Endothelial cell of hepatic sinusoid (primary cell): ENCODE data around the gene ALG3.

Experiments used
- in situ Hi-C: cut with HindIII; loops from 2 replicates; pipeline ENCODE4 v1.10.0; 2017; ENCODE audit warnings: low sequenced_read_pairs

Gene ALG3

DNA sequence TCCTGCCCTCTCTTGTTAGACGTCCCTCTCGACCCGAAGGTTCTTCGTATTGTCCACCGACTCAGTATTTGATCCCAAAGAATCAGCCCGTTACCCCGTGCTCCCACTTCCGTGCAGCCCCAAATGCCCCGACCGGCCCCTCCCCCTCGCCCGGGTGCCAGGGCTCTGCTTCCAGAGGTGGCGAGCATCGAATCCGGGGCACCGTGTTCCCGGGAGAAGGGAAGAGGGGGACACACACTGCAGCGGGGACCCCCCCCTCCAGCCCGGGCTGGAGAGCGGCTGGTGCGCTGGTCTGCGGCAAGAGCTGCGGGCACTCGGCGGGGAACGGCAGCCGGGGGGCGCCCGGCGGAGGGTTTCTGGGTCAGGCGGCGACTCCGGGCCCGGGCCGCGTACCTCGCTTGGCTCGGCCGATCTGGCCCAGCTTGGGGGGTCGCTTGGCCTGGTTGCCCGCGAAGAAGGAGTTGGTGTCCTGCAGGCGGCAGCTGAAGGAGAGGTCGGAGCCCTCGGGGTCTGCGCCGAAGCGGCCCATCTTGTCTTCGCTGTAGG lies 12.0 kb upstream of the ALG3 start:
- in situ Hi-C loops, result no loop called here

DNA sequence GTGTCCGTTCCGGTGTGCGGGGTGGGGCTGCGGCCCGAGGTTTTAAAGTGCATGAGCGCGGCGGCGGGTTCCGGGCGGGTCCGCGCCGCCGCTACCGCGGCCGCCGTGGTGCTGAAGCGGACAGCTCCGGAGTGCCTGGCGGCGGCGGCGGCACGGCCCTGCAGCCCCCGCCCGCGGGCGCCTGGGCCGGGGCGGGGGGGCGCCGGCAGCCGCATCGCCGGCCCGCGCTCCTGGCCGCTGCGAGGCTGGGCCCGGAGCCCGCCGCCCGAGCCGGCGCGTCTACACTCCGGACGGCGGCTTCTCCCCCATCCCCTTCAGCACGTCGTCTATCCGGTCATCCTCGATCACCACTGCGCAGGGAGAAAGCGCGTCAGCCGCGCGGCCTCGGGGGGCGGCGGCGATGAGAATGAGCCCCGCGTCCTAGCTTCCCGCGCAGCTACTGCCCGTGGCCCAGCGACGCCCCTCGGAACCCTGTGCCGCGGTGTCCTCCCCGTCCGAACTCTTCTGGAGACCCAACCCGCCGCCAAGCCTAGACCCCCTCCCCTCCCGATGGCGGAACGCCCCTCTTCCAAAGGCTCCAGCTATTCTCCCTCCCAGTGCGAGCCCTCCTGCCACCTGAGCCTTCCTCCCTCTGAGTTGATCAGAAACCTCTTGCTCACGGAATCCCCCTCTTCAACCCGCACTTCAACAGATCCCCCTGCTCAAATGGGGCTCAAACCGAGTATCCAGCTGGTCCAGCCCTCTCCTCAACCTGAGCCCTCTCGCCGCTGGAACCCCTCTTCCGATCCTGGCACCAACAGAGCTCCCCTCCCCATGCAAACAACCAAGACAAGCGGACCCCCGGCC lies 11.3 kb upstream of the ALG3 start:
- in situ Hi-C loops, result no loop called here

DNA sequence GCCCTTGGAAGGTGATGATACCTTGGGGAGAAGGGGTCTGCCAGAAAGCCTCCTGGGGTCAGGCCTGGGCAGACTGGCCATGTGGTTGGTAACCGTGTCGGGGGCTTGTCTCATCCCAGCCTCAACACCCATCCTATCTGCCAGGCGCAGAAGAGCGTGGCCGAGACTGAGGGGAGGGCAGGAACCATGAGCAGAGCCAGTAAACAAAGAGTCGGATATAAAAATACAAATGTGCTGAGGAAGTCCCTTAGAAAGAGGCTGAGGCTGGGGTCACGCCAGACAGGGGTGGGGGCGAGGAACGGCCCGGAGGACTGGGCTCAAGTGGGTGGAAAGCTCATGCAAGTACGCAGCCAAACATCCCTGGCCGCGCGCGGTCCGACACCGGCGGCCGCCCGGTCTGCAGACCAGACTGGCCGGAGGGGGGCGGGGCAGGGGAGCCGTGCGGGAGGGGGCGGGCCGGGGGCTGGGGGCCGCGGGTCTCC lies 10.7 kb upstream of the ALG3 start:
- in situ Hi-C loops, result no loop called here

- in situ Hi-C loops, result no loop called here
Measured at GRCh38 chr3:184258926-184259325, 10.2 kb upstream of the ALG3 start.

DNA sequence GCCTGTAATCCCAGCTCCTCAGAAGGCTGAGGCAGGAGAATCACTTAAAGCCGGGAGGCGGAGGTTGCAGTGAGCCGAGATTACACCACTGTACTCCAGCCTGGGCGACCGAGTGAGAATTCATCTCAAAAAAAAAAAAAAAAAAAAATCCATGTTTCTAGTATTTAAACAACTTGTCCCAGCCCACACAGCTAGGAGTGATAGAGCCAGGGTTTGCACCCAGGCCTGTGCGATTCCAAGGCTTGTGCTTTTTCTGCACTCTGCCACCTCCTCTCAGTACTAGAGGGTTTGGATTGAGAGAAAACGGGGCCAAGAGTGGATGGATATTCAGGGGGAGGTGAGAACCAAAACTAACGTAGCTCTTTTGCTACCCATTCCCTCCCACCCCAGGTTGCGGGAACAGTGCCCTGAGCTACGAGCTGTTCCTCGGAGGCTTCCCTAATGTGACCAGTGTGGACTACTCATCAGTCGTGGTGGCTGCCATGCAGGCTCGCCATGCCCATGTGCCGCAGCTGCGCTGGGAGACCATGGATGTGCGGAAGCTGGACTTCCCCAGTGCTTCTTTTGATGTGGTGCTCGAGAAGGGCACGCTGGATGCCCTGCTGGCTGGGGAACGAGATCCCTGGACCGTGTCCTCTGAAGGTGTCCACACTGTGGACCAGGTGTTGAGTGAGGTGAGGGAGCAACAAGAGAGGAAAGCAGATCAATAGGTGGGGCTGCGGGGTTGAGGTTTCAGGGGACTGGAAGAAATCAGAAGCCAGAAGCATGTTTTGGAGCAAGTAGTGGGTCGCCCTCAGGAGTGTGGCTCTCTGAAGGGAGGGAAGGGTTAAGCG lies 8.5 kb upstream of the ALG3 start:
- in situ Hi-C loops, result no loop called here

- in situ Hi-C loops, result no loop called here
Measured at GRCh38 chr3:184255291-184256039, 6.7 kb upstream of the ALG3 start.

GRCh38 chr3:184250167-184250828 lies 1.5 kb upstream of the ALG3 start:
- in situ Hi-C loops, result loop anchor here (5.0 kb wide), 1 partner anchor 353 kb away; no protein-coding TSS in a partner anchor

DNA sequence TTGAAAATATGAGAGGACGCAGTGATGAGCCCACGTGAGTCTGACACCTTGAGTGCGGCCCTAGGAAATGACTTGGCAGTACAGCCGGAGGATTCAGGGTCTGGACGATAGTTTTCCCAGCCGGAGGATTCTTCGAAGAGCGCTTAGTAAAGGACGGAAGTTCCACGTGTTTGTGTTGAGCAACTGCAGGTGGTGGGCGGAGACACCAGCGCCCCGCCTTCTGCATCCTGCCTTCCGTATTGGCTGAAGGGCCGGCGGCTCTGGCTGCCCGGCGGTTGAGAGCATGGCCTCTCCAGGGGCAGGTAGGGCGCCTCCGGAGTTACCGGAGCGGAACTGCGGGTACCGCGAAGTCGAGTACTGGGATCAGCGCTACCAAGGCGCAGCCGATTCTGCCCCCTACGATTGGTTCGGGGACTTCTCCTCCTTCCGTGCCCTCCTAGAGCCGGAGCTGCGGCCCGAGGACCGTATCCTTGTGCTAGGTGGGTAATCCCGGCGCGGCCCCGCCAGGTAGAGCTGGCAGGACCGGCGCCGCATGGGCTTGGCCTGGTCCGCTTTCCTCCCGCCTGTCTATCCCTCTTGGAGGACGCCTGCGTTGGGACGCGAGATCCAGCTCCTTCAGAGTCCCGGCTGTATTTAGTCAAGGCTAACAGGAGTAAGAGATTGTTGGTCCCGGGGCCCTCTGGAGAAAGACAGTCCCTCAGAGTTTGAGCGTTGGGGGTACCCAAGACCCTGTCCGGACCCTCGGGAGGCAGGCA lies 827 bp upstream of the ALG3 start, which contains the start of gene EEF1AKMT4:
Gene EEF1AKMT4, plus strand, starts transcription at position 261 of the 755 bp plus-strand sequence. Its CDS starts 23 bp downstream, at position 284.
- in situ Hi-C loops, result loop anchor here (5.0 kb wide), 1 partner anchor 352 kb away; no protein-coding TSS in a partner anchor

- in situ Hi-C loops, result no loop called here
Measured at GRCh38 chr3:184242297-184242685, 6.5 kb downstream of the ALG3 start.

DNA sequence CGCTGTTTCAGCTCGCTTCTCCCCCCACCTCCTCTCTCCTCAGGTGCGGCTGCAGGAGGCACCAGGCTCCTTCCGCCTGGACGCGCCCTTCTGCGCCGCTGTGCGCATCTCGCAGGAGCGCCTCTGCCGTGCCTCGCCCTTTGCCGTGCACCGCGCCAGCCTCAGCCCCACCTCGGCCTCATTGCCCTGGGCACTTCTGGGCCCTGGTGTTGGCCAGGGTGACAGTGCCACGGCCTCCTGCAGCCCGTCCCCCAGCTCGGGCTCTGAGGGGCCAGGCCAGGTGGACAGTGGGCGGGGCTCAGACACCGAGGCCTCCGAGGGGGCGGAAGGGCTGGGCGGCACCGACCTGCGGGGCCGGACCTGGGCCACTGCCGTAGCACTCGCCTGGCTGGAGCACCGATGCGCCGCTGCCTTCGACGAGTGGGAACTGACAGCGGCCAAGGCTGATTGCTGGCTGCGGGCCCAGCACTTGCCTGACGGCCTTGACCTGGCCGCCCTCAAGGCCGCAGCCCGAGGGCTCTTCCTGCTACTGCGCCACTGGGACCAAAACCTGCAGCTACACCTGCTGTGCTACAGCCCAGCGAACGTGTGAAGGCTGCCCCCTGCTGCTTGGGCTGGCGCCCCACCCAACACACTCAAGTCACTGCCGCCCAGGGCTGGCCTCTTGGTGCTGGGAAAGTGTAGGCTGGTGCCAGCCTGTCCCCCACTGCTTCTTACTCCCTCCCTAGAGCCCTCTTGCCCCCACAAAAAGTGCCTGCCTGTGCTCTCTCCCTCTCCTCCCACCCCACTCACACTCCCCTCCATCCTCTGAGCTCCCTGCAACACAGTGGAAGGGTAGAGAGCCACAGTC lies 7.1 kb downstream of the ALG3 start:
- in situ Hi-C loops, result no loop called here

- in situ Hi-C loops, result no loop called here
Measured at GRCh38 chr3:184241141-184241446, 7.7 kb downstream of the ALG3 start.

DNA sequence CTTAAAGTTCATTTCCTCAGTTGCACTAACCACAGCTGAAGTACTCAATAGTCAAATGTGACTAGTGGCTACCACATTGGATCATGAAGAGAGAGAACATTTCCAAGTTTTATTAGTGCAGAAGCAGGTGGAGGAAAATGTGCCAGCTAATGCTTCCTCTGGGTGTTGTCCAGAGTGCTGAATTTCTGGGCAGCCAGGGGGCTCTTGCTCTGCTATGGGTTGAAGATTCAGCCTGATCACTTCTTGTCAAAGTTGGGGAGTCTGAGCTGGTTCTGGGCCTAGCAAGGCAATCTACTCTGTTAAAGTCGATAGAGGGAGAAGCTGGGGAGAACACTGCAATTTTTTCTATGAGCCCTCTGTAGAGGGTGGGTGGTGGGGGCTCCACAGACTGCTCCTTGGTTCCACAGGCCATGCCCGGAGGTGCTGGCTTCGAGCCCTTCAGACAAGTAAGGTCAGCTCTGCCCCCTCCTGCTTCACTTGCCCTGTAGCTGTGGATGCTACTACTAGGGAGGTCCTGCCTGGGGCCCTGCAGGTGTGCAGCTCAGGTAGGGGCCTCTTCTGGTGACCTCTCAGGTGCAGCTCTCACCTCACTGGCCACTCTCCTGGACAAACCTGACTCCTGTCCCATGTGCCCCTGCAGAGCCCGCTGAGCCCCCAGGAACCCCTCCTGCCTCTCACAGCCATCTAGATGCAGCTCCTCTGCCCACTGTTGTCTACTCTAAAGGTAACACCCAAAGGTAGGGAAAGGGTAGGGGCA lies 8.2 kb downstream of the ALG3 start:
- in situ Hi-C loops, result no loop called here

DNA sequence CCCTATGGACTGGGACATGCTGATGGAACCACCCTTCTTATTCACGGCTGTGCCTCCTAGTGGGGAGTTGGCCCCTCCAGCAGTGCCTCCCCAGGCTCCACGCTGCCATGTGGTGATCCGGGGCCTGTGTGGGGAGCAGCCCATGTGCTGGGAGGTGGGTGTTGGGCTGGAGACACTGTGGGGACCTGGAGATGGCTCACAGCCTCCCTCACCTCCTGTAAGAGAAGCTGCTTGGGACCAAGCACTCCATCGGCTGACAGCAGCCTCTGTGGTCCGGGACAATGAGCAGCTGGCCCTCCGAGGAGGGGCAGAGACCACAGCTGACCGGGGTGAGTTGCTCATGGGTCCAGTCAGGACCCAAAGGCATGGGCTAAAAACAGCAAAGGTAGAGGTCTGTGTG lies 9.1 kb downstream of the ALG3 start:
- in situ Hi-C loops, result no loop called here

DNA sequence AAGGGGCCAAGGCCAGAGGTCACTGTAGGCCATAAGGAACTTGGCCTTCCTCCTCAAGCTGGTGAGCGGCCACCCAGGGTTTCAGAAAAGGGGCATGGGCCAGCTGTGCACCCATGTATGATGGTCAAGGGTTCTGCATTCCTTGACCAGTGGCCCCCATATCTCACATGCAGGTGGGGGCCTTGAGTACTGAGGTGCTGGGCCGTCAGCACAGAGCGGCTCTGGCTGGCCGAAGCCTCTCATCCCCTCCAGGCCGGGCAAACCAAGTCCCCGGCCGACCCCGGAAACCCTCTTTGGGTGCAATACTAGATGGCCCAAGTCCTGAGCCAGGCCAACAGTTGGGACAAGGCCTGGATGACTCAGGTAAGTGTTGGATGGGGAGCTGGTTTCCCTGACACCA lies 9.5 kb downstream of the ALG3 start:
- in situ Hi-C loops, result no loop called here

GRCh38 chr3:184238246-184238818 lies 10.4 kb downstream of the ALG3 start:
- in situ Hi-C loops, result no loop called here

GRCh38 chr3:184237807-184238206 lies 11.0 kb downstream of the ALG3 start:
- in situ Hi-C loops, result no loop called here

GRCh38 chr3:184237211-184237610 lies 11.6 kb downstream of the ALG3 start:
- in situ Hi-C loops, result no loop called here

DNA sequence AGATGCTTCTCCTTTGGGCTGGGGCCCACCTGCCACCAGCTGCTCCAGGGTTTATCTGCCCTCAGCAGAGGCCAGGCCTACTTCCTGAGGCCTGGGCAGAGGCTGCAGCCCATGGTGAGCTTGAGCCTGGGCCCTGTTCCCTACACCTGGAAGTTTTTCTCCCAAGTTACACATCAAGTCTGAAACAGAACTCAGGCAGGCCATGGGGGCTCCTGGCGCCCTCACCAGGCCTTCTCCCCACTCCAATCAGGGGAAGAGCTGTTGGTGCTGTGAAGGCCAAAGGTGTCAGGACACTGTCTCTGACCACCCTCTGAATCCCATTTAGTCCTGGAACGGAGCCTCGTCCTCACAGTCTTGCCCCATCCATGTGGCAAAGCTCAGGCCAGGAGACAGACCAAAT lies 12.1 kb downstream of the ALG3 start:
- in situ Hi-C loops, result no loop called here
